Central memory CD4-positive, alpha-beta T cell (primary cell): ENCODE data around the gene ARFRP1.
"Not testable (repeated sequence)": the region's sequence is repeated elsewhere in the genome, so short reads cannot be mapped to it uniquely, and the experiment has no call there.

Source experiments
- DNase-seq: peaks from one replicate; pipeline ENCODE4 v3.0.0; 2022

Gene ARFRP1

DNA sequence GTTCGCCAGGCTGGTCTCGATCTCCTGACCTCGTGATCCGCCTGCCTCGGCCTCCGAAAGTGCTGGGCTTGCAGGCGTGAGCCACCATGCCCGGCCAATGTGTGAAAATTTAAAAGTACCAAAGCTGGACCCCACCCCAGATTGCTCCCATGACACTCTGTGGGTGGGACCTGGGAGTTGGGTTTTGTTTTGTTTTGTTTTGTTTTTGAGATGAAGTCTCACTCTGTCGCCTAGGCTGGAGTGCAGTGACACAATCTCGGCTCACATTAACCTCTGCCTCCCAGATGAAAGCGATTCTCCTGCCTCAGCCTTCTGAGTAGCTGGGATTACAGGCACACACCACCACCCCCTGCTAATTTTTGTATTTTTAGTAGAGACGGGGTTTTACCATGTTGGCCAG is 36.1 kb downstream of the ARFRP1 start:
- not testable (repeated sequence) for DNase-seq

DNA sequence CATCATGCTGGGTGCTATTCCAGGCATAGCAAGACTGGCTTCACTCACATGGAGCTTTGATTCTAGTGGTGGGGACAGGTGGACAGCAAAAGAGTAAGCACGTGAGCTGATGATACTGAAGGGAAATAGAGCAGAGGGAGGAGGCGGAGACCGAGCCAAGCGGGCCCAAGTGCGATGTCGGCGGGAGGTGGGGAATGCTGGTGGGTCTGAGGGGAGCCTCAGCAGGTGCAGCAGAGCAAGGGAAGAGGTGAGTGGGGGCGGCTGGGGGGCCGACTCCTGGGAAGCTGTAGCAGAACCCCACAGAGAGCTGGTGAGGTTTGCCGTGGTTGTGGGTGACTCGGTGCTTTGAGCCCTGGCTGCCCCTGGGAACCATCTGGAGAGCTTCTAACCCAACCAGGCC is 39.4 kb downstream of the ARFRP1 start:
- DNase-seq, result no peak

DNA sequence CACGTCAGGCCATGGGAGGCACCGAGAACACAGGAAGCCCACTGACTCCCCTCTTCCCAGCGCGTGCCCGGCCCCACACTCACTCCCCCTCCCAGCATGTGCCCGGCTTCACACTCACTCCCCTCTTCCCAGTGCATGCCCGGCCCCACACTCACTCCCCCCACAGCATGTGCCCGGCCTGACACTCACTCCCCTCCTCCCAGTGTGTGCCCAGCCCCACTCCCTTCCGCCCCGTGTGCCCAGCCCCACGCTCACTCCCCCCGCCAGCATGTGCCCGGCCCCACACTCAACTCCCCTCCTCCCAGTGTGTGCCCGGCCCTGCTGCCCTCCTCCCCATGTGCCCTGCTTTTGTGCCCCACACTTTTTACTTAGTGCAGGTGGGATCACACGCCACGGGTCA is 39.9 kb downstream of the ARFRP1 start:
- DNase-seq, result no peak

DNA sequence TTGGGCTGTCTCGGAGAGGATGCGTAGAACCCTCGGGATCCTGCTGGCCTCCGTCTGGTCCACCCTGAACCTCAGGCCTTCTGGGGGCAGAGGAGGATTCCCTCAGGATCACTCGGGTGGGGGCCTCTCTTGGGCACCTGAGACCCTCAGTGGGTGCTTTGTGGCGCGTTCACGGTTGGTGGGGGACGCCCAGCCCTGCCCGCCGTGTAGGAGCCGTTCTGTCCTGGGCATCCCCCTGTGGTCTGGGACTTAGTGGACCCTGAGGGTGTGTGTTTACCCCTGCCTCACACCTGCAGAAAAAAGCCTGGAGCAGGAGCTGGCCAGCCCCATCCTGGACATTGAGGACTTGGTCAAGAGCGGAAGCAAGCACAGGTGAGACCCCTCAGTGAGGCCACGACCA is 42.1 kb downstream of the ARFRP1 start:
- DNase-seq, result no peak

DNA sequence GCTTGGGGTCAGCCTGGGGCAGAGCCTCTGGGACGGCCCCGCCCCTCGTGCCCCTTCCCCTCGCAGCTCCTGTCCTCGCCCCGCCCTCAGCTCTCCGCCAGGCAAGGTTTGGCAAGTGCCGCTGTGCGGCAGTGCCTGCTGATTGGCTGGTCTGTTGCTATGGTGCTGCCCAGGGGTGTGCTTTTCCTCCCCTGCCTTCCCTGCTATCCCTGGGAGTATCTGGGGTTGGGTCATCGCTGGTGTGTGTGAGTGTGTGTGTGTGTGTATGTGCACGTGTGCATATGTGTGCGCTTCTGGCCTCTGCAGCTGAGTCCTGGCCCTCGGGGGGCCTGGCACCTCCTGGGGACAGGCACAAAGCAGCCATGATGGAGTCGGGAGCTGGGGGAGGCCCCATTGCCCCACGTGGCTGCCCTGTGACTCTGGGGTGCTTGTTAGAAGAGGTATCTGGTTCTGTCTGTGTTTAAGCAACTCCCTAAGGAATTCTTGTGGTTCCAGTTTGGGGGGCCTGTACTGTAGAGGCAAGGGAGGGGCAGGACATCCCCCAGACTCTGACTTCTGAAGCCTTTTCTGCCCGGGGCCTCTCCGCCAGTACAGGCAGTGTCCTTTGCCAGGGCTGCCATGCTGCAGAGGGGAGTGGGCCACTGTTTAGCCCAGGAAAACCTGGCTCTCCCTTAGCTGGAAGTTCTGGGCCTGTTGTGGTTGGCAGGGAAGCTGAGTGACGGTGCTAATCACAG is 42.7 kb downstream of the ARFRP1 start:
- no peak for DNase-seq

DNA sequence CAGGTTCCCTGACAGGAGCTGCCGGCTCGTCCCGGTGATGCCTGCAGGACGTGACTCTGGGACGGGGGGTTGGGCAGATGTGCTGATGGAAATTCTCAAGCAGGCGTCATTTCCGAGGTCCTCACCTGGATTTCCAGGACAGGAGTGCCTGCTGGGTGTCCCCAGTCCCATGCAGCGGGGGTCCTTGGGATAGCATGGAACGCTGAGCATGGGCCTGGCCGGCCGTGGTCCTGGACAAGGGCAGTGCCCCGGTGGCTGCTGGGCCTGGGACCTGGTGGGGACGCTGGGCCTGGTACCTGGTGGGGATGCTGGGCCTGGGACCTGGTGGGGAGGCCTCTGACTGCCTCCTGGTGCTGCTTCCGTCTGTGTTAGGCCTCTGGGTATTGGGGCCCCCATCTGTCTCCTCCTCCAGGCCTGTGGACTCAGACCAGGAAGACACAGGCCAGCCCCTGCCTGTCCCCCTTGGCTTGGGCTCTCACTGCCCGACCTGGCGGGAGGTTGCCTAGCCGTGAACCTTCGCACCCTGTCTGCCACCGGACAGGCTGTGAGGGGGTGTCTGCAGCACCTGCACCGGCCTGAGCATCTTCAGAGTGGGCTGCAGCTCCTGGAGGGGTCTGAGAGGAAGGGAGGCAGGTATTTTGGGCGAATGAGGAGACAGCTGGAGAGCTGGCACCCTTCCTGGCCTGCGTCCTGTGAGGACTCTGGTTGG is 43.5 kb downstream of the ARFRP1 start:
- DNase-seq, result no peak

DNA sequence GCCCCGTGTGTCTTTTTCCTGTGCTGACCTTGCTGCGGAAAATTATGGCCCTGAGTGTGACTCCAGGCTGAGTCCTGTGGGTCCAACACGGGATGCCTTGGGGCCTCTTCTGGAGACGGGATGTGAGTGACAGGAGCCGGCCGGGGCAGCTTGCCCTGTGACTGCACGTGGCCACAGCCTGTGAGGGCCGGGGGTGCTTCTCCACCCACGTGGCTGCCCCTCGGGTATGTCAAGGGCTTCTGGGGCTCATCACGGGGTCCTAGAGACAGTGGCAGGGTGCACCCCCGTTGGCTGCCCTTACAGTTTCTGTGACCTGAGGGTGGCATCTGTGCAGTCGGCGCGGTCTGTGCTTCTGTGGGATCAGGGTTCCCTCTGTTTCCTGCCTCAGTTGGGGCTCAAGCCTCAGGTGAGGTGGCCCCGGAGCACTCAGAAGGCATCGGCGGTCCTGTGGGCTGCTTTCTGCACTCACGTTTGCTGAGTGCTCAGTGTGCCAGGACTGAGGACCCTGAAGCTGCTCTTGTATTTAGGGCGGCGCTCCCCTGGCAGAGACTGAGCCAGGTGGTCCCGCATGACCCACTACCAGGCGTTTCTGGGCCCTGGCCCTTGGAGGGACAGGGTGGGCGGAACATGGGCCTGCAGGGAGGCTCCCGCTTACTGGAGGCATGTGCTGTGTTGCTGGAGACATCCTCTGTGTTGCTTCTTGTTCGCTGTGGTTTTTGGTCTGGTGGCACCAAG is 44.3 kb downstream of the ARFRP1 start:
- DNase-seq, result no peak

DNA sequence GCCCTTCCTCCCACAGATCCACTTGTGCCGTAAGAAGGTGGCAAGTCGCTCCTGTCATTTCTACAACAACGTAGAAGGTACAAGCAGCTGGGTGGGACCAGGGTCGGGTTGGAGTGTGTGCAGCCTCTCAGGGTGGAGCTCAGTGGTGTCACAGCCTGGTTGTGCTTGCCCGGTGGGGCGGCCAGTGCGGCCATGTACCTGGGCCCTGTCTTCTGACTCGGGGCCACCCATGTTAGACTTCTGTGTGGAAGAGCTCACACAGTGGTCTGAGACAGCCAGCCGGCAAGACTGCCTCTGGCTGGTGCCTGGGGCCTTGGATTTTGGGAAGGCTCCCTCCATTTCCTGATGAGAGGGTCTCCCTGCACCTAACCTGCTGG is 45.0 kb downstream of the ARFRP1 start:
- DNase-seq, result no peak

DNA sequence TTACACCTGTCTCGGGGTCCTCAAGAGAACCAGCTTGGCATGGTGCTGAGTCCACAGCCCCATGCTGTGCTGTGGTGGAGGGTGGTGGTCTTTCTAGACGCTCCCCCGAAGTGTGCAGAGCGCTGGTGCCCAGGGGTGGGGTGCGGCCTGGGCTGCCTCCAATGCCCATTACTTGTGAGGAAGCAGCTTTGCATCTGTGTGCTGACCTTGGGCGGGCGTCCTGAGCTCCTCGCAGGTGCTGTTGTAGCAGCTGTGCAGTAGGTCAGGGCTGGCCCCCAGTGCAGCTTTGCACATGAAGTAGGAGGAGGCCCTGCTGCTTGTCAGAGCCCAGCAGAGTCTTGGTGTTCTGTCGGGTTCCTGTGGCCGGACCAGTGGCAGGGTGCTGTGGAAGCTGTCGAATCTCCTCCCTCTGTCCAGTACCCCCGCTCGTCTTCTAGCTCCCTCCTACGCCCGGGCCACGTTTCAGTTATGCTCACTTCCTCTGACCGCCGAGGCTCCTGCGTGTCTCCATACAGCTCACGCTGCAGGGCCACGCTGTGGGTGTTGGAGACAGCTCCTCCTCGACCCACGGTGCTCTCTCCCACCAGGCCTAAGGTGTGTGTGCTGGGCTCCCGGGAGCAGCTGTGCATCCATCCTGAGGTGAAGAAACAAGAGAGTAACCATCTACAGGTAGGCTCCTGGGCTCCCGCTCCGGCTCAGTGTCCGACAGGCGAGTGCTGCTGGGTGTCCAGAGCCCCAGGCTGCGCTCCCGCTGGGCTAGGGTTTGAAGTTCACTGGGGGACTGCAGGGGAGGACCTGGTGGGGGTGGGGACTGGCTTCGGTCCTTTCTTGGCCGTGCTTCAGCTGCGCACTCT is 45.6 kb downstream of the ARFRP1 start:
- no peak for DNase-seq

DNA sequence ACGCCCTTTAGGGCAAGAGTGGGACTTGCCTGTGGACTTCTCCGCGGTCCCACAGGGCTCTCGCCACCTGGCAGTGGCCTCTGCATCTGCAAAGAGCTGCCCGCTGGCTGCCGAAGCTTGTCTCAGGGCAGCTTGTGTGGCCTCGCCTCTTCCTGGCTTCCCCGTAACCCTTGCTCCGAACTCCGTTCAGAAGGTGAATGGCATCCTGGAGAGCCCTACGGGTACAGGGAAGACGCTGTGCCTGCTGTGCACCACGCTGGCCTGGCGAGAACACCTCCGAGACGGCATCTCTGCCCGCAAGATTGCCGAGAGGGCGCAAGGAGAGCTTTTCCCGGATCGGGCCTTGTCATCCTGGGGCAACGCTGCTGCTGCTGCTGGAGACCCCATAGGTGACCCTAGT is 46.7 kb downstream of the ARFRP1 start:
- DNase-seq, result no peak

DNA sequence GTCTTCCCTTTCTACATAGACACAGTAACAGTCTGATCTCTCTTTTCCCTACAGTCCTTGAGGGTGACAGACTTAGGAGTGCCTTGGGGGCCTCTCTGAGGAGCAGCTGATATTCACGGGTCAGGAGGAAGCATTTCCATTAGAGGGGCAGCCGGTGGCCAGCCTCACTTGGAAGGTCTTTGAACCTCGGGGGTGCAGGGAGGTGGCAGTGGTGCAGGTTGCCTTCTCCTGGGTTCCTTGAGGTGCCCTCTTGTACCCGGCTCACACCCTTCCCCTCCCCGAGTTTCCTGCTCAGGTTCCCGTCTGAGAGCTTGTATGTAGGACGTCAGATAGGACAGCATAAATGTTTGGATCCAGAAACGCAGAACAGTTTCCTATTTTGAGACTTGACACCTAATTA is 47.2 kb downstream of the ARFRP1 start:
- DNase-seq, result no peak

DNA sequence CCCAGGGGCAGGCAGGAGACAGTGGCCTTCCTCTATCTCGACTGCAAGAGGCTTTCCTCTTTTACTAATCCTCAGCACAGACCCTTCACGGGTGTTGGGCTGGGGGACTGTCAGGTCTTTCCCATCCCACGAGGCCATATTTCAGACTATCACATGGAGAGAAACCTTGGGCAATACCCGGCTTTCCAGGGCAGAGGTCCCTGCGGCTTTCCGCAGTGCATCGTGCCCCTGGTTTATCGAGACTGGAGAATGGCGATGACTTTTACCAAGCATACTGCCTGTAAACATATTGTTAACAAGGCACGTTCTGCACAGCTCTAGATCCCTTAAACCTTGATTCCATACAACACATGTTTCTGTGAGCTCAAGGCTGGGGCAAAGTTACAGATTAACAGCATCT is 47.6 kb downstream of the ARFRP1 start:
- DNase-seq, result not testable (repeated sequence)

DNA sequence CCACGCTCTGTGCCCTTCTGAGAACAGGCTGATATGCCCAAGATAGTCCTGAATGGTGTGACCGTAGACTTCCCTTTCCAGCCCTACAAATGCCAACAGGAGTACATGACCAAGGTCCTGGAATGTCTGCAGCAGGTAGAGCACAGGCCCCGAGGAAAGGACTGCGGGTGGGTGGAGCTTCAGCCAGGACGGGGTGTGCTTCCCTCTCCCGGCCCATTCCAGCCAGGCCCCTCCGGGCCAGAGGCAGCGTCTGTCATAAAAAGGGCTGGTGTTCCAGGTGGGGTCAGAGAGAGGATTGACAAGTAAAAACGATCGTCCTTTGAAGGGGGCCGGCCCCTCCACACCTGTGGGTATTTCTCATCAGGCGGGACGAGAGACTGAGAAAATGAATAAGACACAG is 48.4 kb downstream of the ARFRP1 start:
- no peak for DNase-seq

DNA sequence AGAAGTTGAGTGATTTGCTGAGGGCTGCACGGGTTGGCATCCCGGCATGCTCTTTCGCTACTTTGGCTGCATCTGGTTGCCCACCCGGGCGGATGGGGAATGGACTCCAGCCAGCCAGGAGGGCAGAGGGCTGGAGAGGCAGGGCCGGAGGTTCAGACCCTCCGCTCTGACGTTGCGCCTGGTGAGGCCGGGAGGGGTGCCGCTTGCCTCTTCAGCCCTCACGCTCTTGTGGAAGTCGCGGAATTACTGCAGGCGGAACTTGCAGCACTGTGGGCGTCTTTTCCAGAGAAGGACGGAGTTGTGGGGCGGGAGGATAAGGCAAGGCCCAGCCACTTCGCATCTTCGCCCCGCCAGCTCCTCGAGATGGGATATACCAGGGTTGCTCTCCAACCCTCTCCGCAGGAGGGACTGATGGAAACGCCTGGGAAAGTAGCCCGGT is 49.0 kb downstream of the ARFRP1 start:
- no peak for DNase-seq

DNA sequence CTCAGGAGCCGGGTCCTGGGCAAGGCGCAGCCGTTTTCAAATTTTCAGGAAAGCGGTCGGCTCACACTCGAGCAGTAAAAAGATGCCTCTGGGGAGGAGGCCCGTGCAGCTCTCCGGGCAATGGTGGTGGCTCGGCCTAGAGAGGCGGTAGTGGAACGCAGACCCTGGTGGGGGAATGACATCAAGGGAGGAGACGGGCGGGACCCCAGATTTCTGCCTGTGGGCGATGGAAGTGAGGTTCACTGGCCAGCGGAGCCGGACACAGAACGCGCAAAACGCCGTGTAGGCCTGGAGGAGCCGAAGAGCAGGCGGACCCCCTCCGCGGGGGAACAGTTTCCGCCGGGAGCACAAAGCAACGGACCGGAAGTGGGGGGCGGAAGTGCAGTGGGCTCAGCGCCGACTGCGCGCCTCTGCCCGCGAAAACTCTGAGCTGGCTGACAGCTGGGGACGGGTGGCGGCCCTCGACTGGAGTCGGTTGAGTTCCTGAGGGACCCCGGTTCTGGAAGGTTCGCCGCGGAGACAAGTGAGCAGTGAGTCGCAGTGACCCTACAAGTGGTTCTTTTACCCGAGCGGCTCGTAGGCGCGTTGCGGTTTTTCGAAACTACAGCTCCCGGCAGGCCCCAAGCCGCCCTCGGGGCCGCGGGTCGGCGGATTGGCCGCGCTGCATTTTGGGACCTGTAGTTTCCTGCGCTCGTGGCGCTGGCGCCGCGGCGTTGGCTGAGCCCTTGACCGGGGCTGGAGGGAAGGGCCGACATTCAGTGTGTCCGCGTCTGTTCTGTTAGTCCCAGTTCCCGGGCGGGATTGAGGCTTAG is 49.6 kb downstream of the ARFRP1 start, which contains the start of gene RTEL1:
Gene RTEL1, plus strand, starts transcription at position 376 of the 812 bp plus-strand sequence. CDS start 1,091 bp downstream, outside the sequence.
- peak; percentile 83 for DNase-seq

DNA sequence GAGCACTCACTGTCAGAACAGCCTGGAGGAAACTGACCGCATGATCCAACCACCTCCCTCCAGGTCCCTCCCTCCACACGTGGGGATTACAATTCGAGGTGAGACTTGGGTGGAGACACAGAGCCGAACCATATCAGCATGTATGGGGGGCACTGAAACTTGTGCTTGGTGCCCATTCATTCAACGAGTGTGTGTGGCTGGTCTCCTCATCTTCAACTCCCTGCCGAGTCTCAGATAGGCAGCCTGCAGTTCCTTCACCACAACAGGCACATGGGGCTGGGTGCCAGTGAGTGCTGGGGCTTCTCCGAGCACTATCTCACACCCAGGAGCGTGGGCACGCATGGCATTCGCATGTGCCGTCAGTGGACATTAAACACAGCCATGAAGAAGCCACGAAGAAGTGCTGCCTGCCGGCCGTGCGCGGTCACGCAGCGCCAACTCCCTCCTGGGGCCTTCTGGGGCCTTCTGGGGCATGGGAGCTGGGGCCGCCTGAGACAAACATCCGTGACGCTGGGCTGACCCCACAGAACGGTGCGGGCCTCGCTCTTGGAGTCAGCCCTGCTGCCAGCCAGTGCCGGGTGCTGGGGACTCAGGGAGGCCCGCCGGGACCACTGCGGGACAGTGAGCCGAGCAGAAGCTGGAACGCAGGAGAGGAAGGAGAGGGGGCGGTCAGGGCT is 50.4 kb downstream of the ARFRP1 start:
- no peak for DNase-seq

DNA sequence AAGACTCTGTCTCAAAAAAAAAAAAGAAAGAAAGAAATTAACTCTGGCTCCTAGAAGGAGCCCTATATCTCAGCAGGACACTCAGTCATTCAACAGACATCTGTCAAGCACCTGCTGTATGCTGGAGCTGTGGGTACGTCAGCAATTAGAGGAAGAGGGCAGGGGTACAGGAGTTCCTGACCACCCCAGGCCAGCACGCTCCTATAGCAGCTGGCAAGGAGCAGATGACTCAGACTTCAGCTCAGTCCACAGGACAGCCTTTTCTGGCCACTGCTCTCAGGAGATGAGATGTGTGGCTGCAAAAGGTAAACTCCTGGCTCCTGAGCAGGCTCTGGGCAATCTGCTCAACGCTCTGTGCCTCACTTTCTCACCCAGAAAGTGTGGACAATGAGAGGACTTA is 51.3 kb downstream of the ARFRP1 start:
- DNase-seq, result no peak

DNA sequence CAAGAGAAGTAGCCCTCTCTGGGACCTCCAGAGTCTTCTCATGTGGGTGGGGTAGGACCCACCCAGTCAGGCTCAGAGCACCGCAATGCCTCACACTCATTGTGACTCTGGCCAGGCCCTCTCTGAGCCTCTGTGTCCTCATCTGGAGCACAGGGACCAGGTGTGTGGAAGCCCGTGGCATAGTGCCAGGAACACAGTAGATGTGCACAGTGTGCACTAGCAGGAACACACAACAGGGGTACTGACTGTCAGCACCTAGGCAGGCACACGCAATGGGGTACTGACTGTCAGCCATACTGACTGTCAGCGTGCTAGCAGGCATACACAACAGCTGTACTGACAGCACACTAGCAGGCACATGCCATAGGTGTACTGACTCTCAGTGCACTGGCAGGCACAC is 52.5 kb downstream of the ARFRP1 start:
- no peak for DNase-seq

DNA sequence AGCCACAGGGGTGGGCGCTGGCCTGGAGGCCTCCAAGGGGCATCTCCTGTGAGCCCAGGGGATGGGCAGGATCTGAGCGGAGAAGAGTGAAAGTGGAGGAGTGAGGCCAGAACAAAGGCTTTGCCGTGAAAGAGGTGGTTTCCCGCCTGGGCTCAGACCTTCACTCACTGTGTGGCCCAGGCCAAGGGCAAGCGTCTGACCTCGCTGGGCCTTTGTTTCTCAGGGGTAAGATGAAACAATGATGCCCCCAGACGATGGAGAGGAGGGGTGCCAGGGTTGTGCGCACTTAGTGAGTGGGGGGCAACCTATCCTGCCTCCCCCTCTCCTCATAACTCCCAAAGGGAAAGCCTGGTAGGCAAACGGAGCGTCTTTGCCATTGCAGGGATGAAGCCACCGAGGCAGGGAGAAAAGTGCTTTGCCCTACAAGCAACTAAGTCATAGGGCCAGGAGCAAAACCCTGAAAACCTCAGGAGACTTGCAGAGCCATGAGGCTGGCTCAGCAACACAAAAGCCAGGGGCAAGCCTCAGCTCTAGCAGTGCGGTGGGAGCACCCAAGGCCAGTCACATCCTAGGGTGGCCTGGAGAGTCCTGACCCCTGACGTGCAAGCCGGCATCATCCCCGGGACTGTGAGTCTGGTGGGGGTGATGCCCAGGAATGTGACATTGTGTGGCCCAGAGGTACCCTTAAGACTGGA is 53.7 kb downstream of the ARFRP1 start:
- DNase-seq, result no peak
